OCI-LY7 (cell line): ENCODE data around the gene TADA1. TPM values are rescaled to one million over a fixed set of nuclear protein-coding genes. Genes with fewer than 3 reads are reported as not detected.

Experiments
- BruUV-seq: library from RNA; stranded (reverse); fragments of 400-500 nt; replicated peaks from 2 replicates; lab custom pipeline; 2021; lab: Mats Ljungman, UMichigan
- CTCF ChIA-PET: fragments of 300-600 bp; sonication (Branson Sonifier 250); formaldehyde crosslinking; loops from one replicate; lab custom pipeline; 2022; ENCODE audit warnings: antibody characterized with exemption; ENCODE audit not compliant: unreplicated experiment; lab: Charles Lee
- POLR2A ChIA-PET: fragments of 300-600 bp; sonication (Branson Sonifier 250); formaldehyde crosslinking; loops from one replicate; lab custom pipeline; 2022; ENCODE audit warnings: antibody characterized with exemption; lab: Charles Lee
- DNase-seq: peaks from one replicate; pipeline ENCODE4 v3.0.0-alpha.2; 2015; ENCODE audit warnings: low spot score
- H2AFZ ChIP-seq: fragments of 200-600 bp; sonication (generic), shearing (Covaris generic); 2 replicates; pipeline ENCODE4 v1.6.1; 2014; ENCODE audit warnings: mild to moderate bottlenecking, antibody characterized with exemption, low read length, moderate library complexity
- H3K27ac ChIP-seq: fragments of 200-600 bp; sonication (generic); 2 replicates; pipeline ENCODE4 v1.5.1; 2014; ENCODE audit warnings: mixed run types, low read depth, mild to moderate bottlenecking, moderate library complexity, low read length, inconsistent platforms; ENCODE audit not compliant: poor library complexity, severe bottlenecking
- H3K36me3 ChIP-seq: fragments of 200-600 bp; sonication (generic); 2 replicates; pipeline ENCODE4 v1.6.1; 2014; ENCODE audit warnings: mild to moderate bottlenecking, antibody characterized with exemption, low read length, moderate library complexity, mixed read lengths; ENCODE audit not compliant: insufficient read depth
- H3K4me1 ChIP-seq: fragments of 200-600 bp; sonication (generic); 2 replicates; pipeline ENCODE4 v1.5.1; 2014; ENCODE audit warnings: mild to moderate bottlenecking, low read length; ENCODE audit not compliant: insufficient read depth, poor library complexity, severe bottlenecking
- H3K4me2 ChIP-seq: fragments of 200-600 bp; sonication (generic); 2 replicates; pipeline ENCODE4 v1.6.1; 2014; ENCODE audit warnings: mild to moderate bottlenecking, low read length
- H3K4me3 ChIP-seq: fragments of 200-600 bp; sonication (generic); 2 replicates; pipeline ENCODE4 v1.5.1; 2014; ENCODE audit warnings: mild to moderate bottlenecking, low read depth, low read length; ENCODE audit not compliant: poor library complexity, severe bottlenecking
- H3K79me2 ChIP-seq: fragments of 200-600 bp; sonication (generic); 2 replicates; pipeline ENCODE4 v1.6.1; 2016; ENCODE audit warnings: low read depth, mild to moderate bottlenecking, low read length, moderate library complexity, mixed read lengths; ENCODE audit not compliant: insufficient read depth
- H3K9me2 ChIP-seq: fragments of 200-600 bp; sonication (generic); 2 replicates; pipeline ENCODE4 v1.6.1; 2016; ENCODE audit warnings: mild to moderate bottlenecking, low read length, mixed read lengths; ENCODE audit not compliant: insufficient read depth
- H3K9me3 ChIP-seq: fragments of 200-600 bp; sonication (generic); 2 replicates; pipeline ENCODE4 v1.6.1; 2014; ENCODE audit warnings: mild to moderate bottlenecking, mixed run types, low read length, mixed read lengths
- H4K20me1 ChIP-seq: fragments of 200-600 bp; sonication (generic); 2 replicates; pipeline ENCODE4 v1.6.1; 2014; ENCODE audit warnings: mild to moderate bottlenecking, antibody characterized with exemption, low read length, moderate library complexity, mixed read lengths; ENCODE audit not compliant: insufficient read depth
- CTCF ChIP-seq: fragments of 200-600 bp; sonication (generic); conservative IDR thresholded peaks from 2 replicates; pipeline ENCODE4 v1.5.1; 2014; ENCODE audit warnings: mild to moderate bottlenecking, antibody characterized with exemption, low read length, moderate library complexity, mixed read lengths
- EZH2phosphoT487 ChIP-seq: fragments of 200-600 bp; sonication (generic); IDR thresholded peaks from 2 replicates; pipeline ENCODE4 v1.6.1; 2018; ENCODE audit warnings: low read depth, borderline replicate concordance, mild to moderate bottlenecking, mixed run types, antibody characterized with exemption, low read length, moderate library complexity, mixed read lengths
- intact Hi-C: fragments of 100-400 bp; cut with micrococcal nuclease; formaldehyde crosslinking; loops from one replicate; pipeline ENCODE4 v1.10.0; 2022; ENCODE audit not compliant: unreplicated experiment
- total RNA-seq, 2 experiments: library from RNA; depleted of rRNA in 1 of 2; stranded (reverse); fragments of >200 nt in 1 of 2; shearing (Covaris generic) in 1 of 2; gene quantifications; 2 replicates each; pipeline ENCODE4 v1.2.3, GENCODE V29; 2014 to 2022

Gene TADA1
- total RNA-seq, 2 experiments from 2014 or later, result 16.4 to 16.9 TPM

- Histone ChIP-seq H3K4me1 (no peaks in the 10 kb centered on the region), H3K4me3 (no peak overlapping the region), H3K4me2 (no peak overlapping the region), H4K20me1 (no peaks in the 10 kb centered on the region), H3K79me2 (no peaks in the 10 kb centered on the region), H3K9me2 (no peaks in the 10 kb centered on the region), H3K36me3 (no peaks in the 10 kb centered on the region), H2AFZ (no peak overlapping the region), H3K27ac (no peak overlapping the region), H3K9me3 (no peaks in the 10 kb centered on the region)
- intact Hi-C loops, result no loop called here
- ChIA-PET POLR2A (no interaction called here), CTCF (no interaction called here)
- TF ChIP-seq EZH2phosphoT487, result no peak
- BruUV-seq, result no TSS peak
- DNase-seq, result no peak
Measured at GRCh38 chr1:166827426-166827825, 48.6 kb downstream of the TADA1 start.

GRCh38 chr1:166822385-166822784 is 53.7 kb downstream of the TADA1 start:
- H3K9me2 ChIP-seq, result no peaks in the 10 kb centered on the region
- H3K79me2 ChIP-seq, result no peaks in the 10 kb centered on the region
- H3K9me3 ChIP-seq, result no peaks in the 10 kb centered on the region
- ChIA-PET CTCF (interaction anchor here (0.5 kb wide), 1 partner anchor 386 kb away, joined by 3 read pairs; no protein-coding TSS in a partner anchor), POLR2A (interaction anchor here (0.7 kb wide), 1 partner anchor 11 kb away, joined by 3 read pairs; no protein-coding TSS in a partner anchor)
- no peak for DNase-seq
- no peaks in the 10 kb centered on the region for H3K36me3 ChIP-seq
- intact Hi-C loops, result no loop called here
- BruUV-seq, result no TSS peak
- H3K4me3 ChIP-seq, result no peak overlapping the region
- no peak overlapping the region for H3K4me2 ChIP-seq
- H2AFZ ChIP-seq, result no peak overlapping the region
- H3K27ac ChIP-seq, result no peak overlapping the region
- no peaks in the 10 kb centered on the region for H4K20me1 ChIP-seq
- TF ChIP-seq EZH2phosphoT487, result no peak
- peak; percentile 62 for TF ChIP-seq CTCF
- H3K4me1 ChIP-seq, result no peaks in the 10 kb centered on the region

GRCh38 chr1:166819974-166820373 is 56.1 kb downstream of the TADA1 start:
- ChIA-PET POLR2A (no interaction called here), CTCF (no interaction called here)
- Histone ChIP-seq H3K9me2 (no peaks in the 10 kb centered on the region), H3K4me3 (no peak overlapping the region), H3K4me2 (no peak overlapping the region), H3K36me3 (no peaks in the 10 kb centered on the region), H3K4me1 (no peaks in the 10 kb centered on the region), H2AFZ (no peak overlapping the region), H3K9me3 (no peaks in the 10 kb centered on the region), H3K79me2 (no peaks in the 10 kb centered on the region), H4K20me1 (no peaks in the 10 kb centered on the region), H3K27ac (no peak overlapping the region)
- BruUV-seq, result no TSS peak
- no peak for TF ChIP-seq CTCF
- TF ChIP-seq EZH2phosphoT487, result no peak
- intact Hi-C loops, result no loop called here
- no peak for DNase-seq
